ENCODE measurements around the gene DEGS2. TPM values are rescaled to one million over a fixed set of nuclear protein-coding genes. Genes with fewer than 3 reads are reported as not detected.

DEGS2 gene
- total RNA-seq, 1 experiment from 2014 or later = 0.07 TPM

GRCh38 chr14:100173353-100173752, 13.9 kb upstream of the DEGS2 start:
- H3K4me1 Mint-ChIP-seq (ENCODE audit: insufficient read depth, unreplicated experiment) = no peaks in the 10 kb centered on the region
- no peaks in the 10 kb centered on the region for H3K9me3 Mint-ChIP-seq (ENCODE audit: unreplicated experiment)
- DNase-seq (ENCODE audit: unreplicated experiment) = no peak
- BruUV-seq (replicated peaks) = no TSS peak
- H3K27ac Mint-ChIP-seq (ENCODE audit: low read depth, unreplicated experiment) = no peak overlapping the region
- peaks cover 12% of the 10 kb centered on the region for H3K27me3 Mint-ChIP-seq (ENCODE audit: insufficient read depth, unreplicated experiment)
- intact Hi-C loops (cut with micrococcal nuclease) = no loop called here
- TF ChIP-seq, protein P1, sequence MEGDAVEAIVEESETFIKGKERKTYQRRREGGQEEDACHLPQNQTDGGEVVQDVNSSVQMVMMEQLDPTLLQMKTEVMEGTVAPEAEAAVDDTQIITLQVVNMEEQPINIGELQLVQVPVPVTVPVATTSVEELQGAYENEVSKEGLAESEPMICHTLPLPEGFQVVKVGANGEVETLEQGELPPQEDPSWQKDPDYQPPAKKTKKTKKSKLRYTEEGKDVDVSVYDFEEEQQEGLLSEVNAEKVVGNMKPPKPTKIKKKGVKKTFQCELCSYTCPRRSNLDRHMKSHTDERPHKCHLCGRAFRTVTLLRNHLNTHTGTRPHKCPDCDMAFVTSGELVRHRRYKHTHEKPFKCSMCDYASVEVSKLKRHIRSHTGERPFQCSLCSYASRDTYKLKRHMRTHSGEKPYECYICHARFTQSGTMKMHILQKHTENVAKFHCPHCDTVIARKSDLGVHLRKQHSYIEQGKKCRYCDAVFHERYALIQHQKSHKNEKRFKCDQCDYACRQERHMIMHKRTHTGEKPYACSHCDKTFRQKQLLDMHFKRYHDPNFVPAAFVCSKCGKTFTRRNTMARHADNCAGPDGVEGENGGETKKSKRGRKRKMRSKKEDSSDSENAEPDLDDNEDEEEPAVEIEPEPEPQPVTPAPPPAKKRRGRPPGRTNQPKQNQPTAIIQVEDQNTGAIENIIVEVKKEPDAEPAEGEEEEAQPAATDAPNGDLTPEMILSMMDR (IDR thresholded peaks at IDR 0.05; ENCODE audit: unreplicated experiment) = no peak
- ChIA-PET POLR2A (no interaction called here), CTCF (no interaction called here)
- no peak overlapping the region for H3K4me3 Mint-ChIP-seq (ENCODE audit: unreplicated experiment)
- H3K36me3 Mint-ChIP-seq (ENCODE audit: insufficient read depth, unreplicated experiment) = no peaks in the 10 kb centered on the region

DNA sequence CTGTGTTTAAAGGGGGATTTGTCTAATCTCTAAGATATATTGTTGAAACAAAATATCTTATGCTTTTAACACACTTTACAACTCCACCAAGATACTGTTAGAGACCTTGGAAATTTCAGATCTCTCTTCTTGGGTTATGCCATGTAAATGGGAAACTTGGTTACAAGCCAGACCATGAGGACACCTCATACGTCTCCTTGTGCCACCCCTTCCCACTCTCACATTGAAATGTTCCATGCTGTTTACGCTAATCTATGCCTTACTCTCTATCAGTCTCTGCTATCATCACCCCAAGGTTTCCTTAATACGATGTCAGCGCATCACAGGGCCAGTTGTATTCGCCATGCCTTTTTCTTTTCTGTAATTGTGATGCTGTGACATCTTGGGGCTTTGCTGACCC, 13.4 kb upstream of the DEGS2 start:
- POLR2A ChIA-PET = no interaction called here
- Mint-ChIP-seq H3K36me3 (ENCODE audit: insufficient read depth, unreplicated experiment) (no peaks in the 10 kb centered on the region), H3K9me3 (ENCODE audit: unreplicated experiment) (no peaks in the 10 kb centered on the region), H3K27ac (ENCODE audit: low read depth, unreplicated experiment) (no peak overlapping the region), H3K27me3 (ENCODE audit: insufficient read depth, unreplicated experiment) (peaks cover 12% of the 10 kb centered on the region), H3K4me1 (ENCODE audit: insufficient read depth, unreplicated experiment) (no peaks in the 10 kb centered on the region), H3K4me3 (ENCODE audit: unreplicated experiment) (no peak overlapping the region)
- intact Hi-C loops (cut with micrococcal nuclease) = no loop called here
- CTCF ChIA-PET = no interaction called here
- DNase-seq (ENCODE audit: unreplicated experiment) = no peak
- no TSS peak for BruUV-seq (replicated peaks)
- TF ChIP-seq, protein P1 (IDR thresholded peaks at IDR 0.05; ENCODE audit: unreplicated experiment) = no peak

GRCh38 chr14:100170880-100171279, 11.4 kb upstream of the DEGS2 start:
- TF ChIP-seq, protein P1 (IDR thresholded peaks at IDR 0.05; ENCODE audit: unreplicated experiment) = no peak
- no peak overlapping the region for H3K27ac Mint-ChIP-seq (ENCODE audit: low read depth, unreplicated experiment)
- CTCF ChIA-PET = interaction anchor here (1.3 kb wide), 1 partner anchor 99 kb away, joined by 3 read pairs; no protein-coding TSS in a partner anchor
- H3K27me3 Mint-ChIP-seq (ENCODE audit: insufficient read depth, unreplicated experiment) = peaks cover 12% of the 10 kb centered on the region
- POLR2A ChIA-PET = no interaction called here
- DNase-seq (ENCODE audit: unreplicated experiment) = no peak
- H3K36me3 Mint-ChIP-seq (ENCODE audit: insufficient read depth, unreplicated experiment) = no peaks in the 10 kb centered on the region
- no peaks in the 10 kb centered on the region for H3K9me3 Mint-ChIP-seq (ENCODE audit: unreplicated experiment)
- BruUV-seq (replicated peaks) = no TSS peak
- no peaks in the 10 kb centered on the region for H3K4me1 Mint-ChIP-seq (ENCODE audit: insufficient read depth, unreplicated experiment)
- intact Hi-C loops (cut with micrococcal nuclease) = no loop called here
- H3K4me3 Mint-ChIP-seq (ENCODE audit: unreplicated experiment) = no peak overlapping the region

DNA sequence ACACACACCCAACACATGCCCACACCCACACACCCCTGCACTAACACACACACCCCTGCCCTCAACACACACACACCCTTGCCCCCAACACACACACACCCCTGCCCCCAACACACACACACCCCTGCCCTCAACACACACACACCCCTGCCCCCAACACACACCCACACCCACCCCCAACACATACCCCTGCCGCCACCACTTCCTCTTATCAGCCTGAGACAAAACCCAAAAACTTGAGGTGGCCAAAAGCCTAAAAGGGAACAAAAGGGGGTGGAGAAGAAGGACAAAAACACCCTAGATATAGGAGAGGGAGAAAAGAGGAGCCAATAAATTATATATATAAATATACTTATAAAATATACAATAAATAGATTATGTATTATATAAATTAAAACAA, 9.1 kb upstream of the DEGS2 start:
- H3K4me3 Mint-ChIP-seq (ENCODE audit: unreplicated experiment) = no peak overlapping the region
- no peaks in the 10 kb centered on the region for H3K9me3 Mint-ChIP-seq (ENCODE audit: unreplicated experiment)
- BruUV-seq (replicated peaks) = no TSS peak
- intact Hi-C loops (cut with micrococcal nuclease) = no loop called here
- TF ChIP-seq, protein P1 (IDR thresholded peaks at IDR 0.05; ENCODE audit: unreplicated experiment) = no peak
- CTCF ChIA-PET = no interaction called here
- no peaks in the 10 kb centered on the region for H3K36me3 Mint-ChIP-seq (ENCODE audit: insufficient read depth, unreplicated experiment)
- POLR2A ChIA-PET = no interaction called here
- H3K27ac Mint-ChIP-seq (ENCODE audit: low read depth, unreplicated experiment) = no peak overlapping the region
- DNase-seq (ENCODE audit: unreplicated experiment) = no peak
- peaks cover 7% of the 10 kb centered on the region for H3K27me3 Mint-ChIP-seq (ENCODE audit: insufficient read depth, unreplicated experiment)
- H3K4me1 Mint-ChIP-seq (ENCODE audit: insufficient read depth, unreplicated experiment) = no peaks in the 10 kb centered on the region

Data from MCF 10A (cell line).